Measurements from ENCODE around the gene LRRC7. TPM values are rescaled to one million over a fixed set of nuclear protein-coding genes. Genes with fewer than 3 reads are reported as not detected.

The LRRC7 gene
- total RNA-seq, 1 experiment from 2014 or later: not detected

GRCh38 chr1:70140894-70141293 lies 573.2 kb downstream of the LRRC7 start:
- DNase-seq: no peak

GRCh38 chr1:70142075-70142474 lies 574.4 kb downstream of the LRRC7 start:
- Histone ChIP-seq H3K4me2 (ENCODE audit: low read depth, low read length, poor library complexity, severe bottlenecking) (no peak overlapping the region), H3K27ac (ENCODE audit: low read length) (no peak overlapping the region), H3K79me2 (ENCODE audit: low read length) (no peaks in the 10 kb centered on the region), H3K27me3 (ENCODE audit: low read length) (no peaks in the 10 kb centered on the region), H3K9me2 (replicated peaks; ENCODE audit: insufficient read depth, low read length) (no peaks in the 10 kb centered on the region), H3K4me3 (ENCODE audit: low read length) (no peak overlapping the region), H4K20me1 (ENCODE audit: insufficient read depth, low read depth, low read length) (no peaks in the 10 kb centered on the region), H2AFZ (ENCODE audit: low read length) (no peak overlapping the region), H3K36me3 (ENCODE audit: insufficient read depth, low read length) (peaks cover 6% of the 10 kb centered on the region; the same call in 1 of the 2 replicates), H3K4me1 (ENCODE audit: low read length) (no peaks in the 10 kb centered on the region), H3K9ac (ENCODE audit: low read length) (no peak overlapping the region), H3K9me3 (ENCODE audit: low read length) (no peaks in the 10 kb centered on the region)
- DNase-seq: no peak

More at GRCh38 chr1:70140894-70141293, 573.2 kb downstream of the LRRC7 start:
- H3K27ac ChIP-seq (ENCODE audit: low read length): no peak overlapping the region
- H3K4me3 ChIP-seq (ENCODE audit: low read length): no peak overlapping the region
- H3K79me2 ChIP-seq (ENCODE audit: low read length): no peaks in the 10 kb centered on the region
- H2AFZ ChIP-seq (ENCODE audit: low read length): no peak overlapping the region
- no peaks in the 10 kb centered on the region for H3K4me1 ChIP-seq (ENCODE audit: low read length)
- no peak overlapping the region for H3K9ac ChIP-seq (ENCODE audit: low read length)
- no peak overlapping the region for H3K4me2 ChIP-seq (ENCODE audit: low read depth, low read length, poor library complexity, severe bottlenecking)
- H3K36me3 ChIP-seq (ENCODE audit: insufficient read depth, low read length): peaks cover 5% of the 10 kb centered on the region; the same call in 1 of the 2 replicates
- no peaks in the 10 kb centered on the region for H4K20me1 ChIP-seq (ENCODE audit: insufficient read depth, low read depth, low read length)
- H3K9me2 ChIP-seq (replicated peaks; ENCODE audit: insufficient read depth, low read length): no peaks in the 10 kb centered on the region
- no peaks in the 10 kb centered on the region for H3K27me3 ChIP-seq (ENCODE audit: low read length)
- H3K9me3 ChIP-seq (ENCODE audit: low read length): no peaks in the 10 kb centered on the region

- no peaks in the 10 kb centered on the region for H3K9me2 ChIP-seq (replicated peaks; ENCODE audit: insufficient read depth, low read length)
- H3K27ac ChIP-seq (ENCODE audit: low read length): no peak overlapping the region
- H3K4me2 ChIP-seq (ENCODE audit: low read depth, low read length, poor library complexity, severe bottlenecking): no peak overlapping the region
- H3K4me3 ChIP-seq (ENCODE audit: low read length): no peak overlapping the region
- no peaks in the 10 kb centered on the region for H3K27me3 ChIP-seq (ENCODE audit: low read length)
- H3K9ac ChIP-seq (ENCODE audit: low read length): no peak overlapping the region
- H2AFZ ChIP-seq (ENCODE audit: low read length): no peak overlapping the region
- H3K4me1 ChIP-seq (ENCODE audit: low read length): no peaks in the 10 kb centered on the region
- H3K79me2 ChIP-seq (ENCODE audit: low read length): no peaks in the 10 kb centered on the region
- H4K20me1 ChIP-seq (ENCODE audit: insufficient read depth, low read depth, low read length): no peaks in the 10 kb centered on the region
- H3K36me3 ChIP-seq (ENCODE audit: insufficient read depth, low read length): peaks cover 9% of the 10 kb centered on the region; the same call in 1 of the 2 replicates
- no peaks in the 10 kb centered on the region for H3K9me3 ChIP-seq (ENCODE audit: low read length)
- DNase-seq: no peak
These were observed 575.4 kb downstream of the LRRC7 start for GRCh38 chr1:70143048-70143659.

GRCh38 chr1:70146488-70146887 lies 578.8 kb downstream of the LRRC7 start:
- Histone ChIP-seq H3K27ac (ENCODE audit: low read length) (no peak overlapping the region), H3K4me1 (ENCODE audit: low read length) (no peaks in the 10 kb centered on the region), H3K27me3 (ENCODE audit: low read length) (no peaks in the 10 kb centered on the region), H3K79me2 (ENCODE audit: low read length) (no peaks in the 10 kb centered on the region), H3K36me3 (ENCODE audit: insufficient read depth, low read length) (peaks cover 9% of the 10 kb centered on the region; the same call in 1 of the 2 replicates), H4K20me1 (ENCODE audit: insufficient read depth, low read depth, low read length) (no peaks in the 10 kb centered on the region), H3K4me2 (ENCODE audit: low read depth, low read length, poor library complexity, severe bottlenecking) (no peak overlapping the region), H3K4me3 (ENCODE audit: low read length) (no peak overlapping the region), H3K9ac (ENCODE audit: low read length) (no peak overlapping the region), H2AFZ (ENCODE audit: low read length) (no peak overlapping the region), H3K9me2 (replicated peaks; ENCODE audit: insufficient read depth, low read length) (no peaks in the 10 kb centered on the region), H3K9me3 (ENCODE audit: low read length) (no peaks in the 10 kb centered on the region)
- DNase-seq: no peak

- no peak overlapping the region for H3K9ac ChIP-seq (ENCODE audit: low read length)
- no peak overlapping the region for H2AFZ ChIP-seq (ENCODE audit: low read length)
- H3K4me1 ChIP-seq (ENCODE audit: low read length): no peaks in the 10 kb centered on the region
- H3K4me2 ChIP-seq (ENCODE audit: low read depth, low read length, poor library complexity, severe bottlenecking): no peak overlapping the region
- DNase-seq: no peak
- no peaks in the 10 kb centered on the region for H3K9me2 ChIP-seq (replicated peaks; ENCODE audit: insufficient read depth, low read length)
- H3K4me3 ChIP-seq (ENCODE audit: low read length): no peak overlapping the region
- no peaks in the 10 kb centered on the region for H3K27me3 ChIP-seq (ENCODE audit: low read length)
- no peak overlapping the region for H3K27ac ChIP-seq (ENCODE audit: low read length)
- H4K20me1 ChIP-seq (ENCODE audit: insufficient read depth, low read depth, low read length): no peaks in the 10 kb centered on the region
- no peaks in the 10 kb centered on the region for H3K79me2 ChIP-seq (ENCODE audit: low read length)
- peaks cover 6% of the 10 kb centered on the region; the same call in 1 of the 2 replicates for H3K36me3 ChIP-seq (ENCODE audit: insufficient read depth, low read length)
- H3K9me3 ChIP-seq (ENCODE audit: low read length): no peaks in the 10 kb centered on the region
These were observed 582.7 kb downstream of the LRRC7 start for GRCh38 chr1:70150444-70150843.

- no peak overlapping the region for H3K4me2 ChIP-seq (ENCODE audit: low read depth, low read length, poor library complexity, severe bottlenecking)
- H3K27ac ChIP-seq (ENCODE audit: low read length): no peak overlapping the region
- no peaks in the 10 kb centered on the region for H3K4me1 ChIP-seq (ENCODE audit: low read length)
- no peaks in the 10 kb centered on the region for H3K79me2 ChIP-seq (ENCODE audit: low read length)
- H3K27me3 ChIP-seq (ENCODE audit: low read length): no peaks in the 10 kb centered on the region
- H3K36me3 ChIP-seq (ENCODE audit: insufficient read depth, low read length): 0 out of 2 replicates have a peak, but pooled peaks cover 6% of the 10 kb centered on the region
- H3K9me3 ChIP-seq (ENCODE audit: low read length): no peaks in the 10 kb centered on the region
- no peaks in the 10 kb centered on the region for H4K20me1 ChIP-seq (ENCODE audit: insufficient read depth, low read depth, low read length)
- H3K4me3 ChIP-seq (ENCODE audit: low read length): no peak overlapping the region
- H3K9me2 ChIP-seq (replicated peaks; ENCODE audit: insufficient read depth, low read length): no peaks in the 10 kb centered on the region
- no peak overlapping the region for H3K9ac ChIP-seq (ENCODE audit: low read length)
- H2AFZ ChIP-seq (ENCODE audit: low read length): no peak overlapping the region
- DNase-seq: no peak
These were observed 586.0 kb downstream of the LRRC7 start for GRCh38 chr1:70153739-70154138.

GRCh38 chr1:70156529-70157120 lies 588.9 kb downstream of the LRRC7 start:
- no peaks in the 10 kb centered on the region for H3K9me2 ChIP-seq (replicated peaks; ENCODE audit: insufficient read depth, low read length)
- H3K79me2 ChIP-seq (ENCODE audit: low read length): no peaks in the 10 kb centered on the region
- no peaks in the 10 kb centered on the region for H3K27me3 ChIP-seq (ENCODE audit: low read length)
- no peak overlapping the region for H3K4me2 ChIP-seq (ENCODE audit: low read depth, low read length, poor library complexity, severe bottlenecking)
- DNase-seq: no peak
- H3K4me1 ChIP-seq (ENCODE audit: low read length): no peaks in the 10 kb centered on the region
- H3K27ac ChIP-seq (ENCODE audit: low read length): no peak overlapping the region
- no peak overlapping the region for H3K9ac ChIP-seq (ENCODE audit: low read length)
- H3K36me3 ChIP-seq (ENCODE audit: insufficient read depth, low read length): peaks cover 6% of the 10 kb centered on the region; the same call in 1 of the 2 replicates
- no peaks in the 10 kb centered on the region for H3K9me3 ChIP-seq (ENCODE audit: low read length)
- H3K4me3 ChIP-seq (ENCODE audit: low read length): no peak overlapping the region
- no peak overlapping the region for H2AFZ ChIP-seq (ENCODE audit: low read length)
- H4K20me1 ChIP-seq (ENCODE audit: insufficient read depth, low read depth, low read length): no peaks in the 10 kb centered on the region

GRCh38 chr1:70164350-70164749 lies 596.6 kb downstream of the LRRC7 start:
- peaks cover 16% of the 10 kb centered on the region for H3K4me1 ChIP-seq (ENCODE audit: low read length)
- no peaks in the 10 kb centered on the region for H4K20me1 ChIP-seq (ENCODE audit: insufficient read depth, low read depth, low read length)
- no peak overlapping the region for H3K4me2 ChIP-seq (ENCODE audit: low read depth, low read length, poor library complexity, severe bottlenecking)
- no peaks in the 10 kb centered on the region for H3K9me2 ChIP-seq (replicated peaks; ENCODE audit: insufficient read depth, low read length)
- H3K9ac ChIP-seq (ENCODE audit: low read length): no peak overlapping the region
- no peak for DNase-seq
- peaks cover 16% of the 10 kb centered on the region; the same call in 1 of the 2 replicates for H3K79me2 ChIP-seq (ENCODE audit: low read length)
- no peak overlapping the region for H3K27ac ChIP-seq (ENCODE audit: low read length)
- no peaks in the 10 kb centered on the region for H3K27me3 ChIP-seq (ENCODE audit: low read length)
- no peak overlapping the region for H3K4me3 ChIP-seq (ENCODE audit: low read length)
- H3K9me3 ChIP-seq (ENCODE audit: low read length): no peaks in the 10 kb centered on the region
- H3K36me3 ChIP-seq (ENCODE audit: insufficient read depth, low read length): no peaks in the 10 kb centered on the region; the same call in 1 of the 2 replicates
- no peak overlapping the region for H2AFZ ChIP-seq (ENCODE audit: low read length)

Data from Karpas-422 (cell line).